Midbrain (tissue), 1 donor: ENCODE measurements around the gene CALHM3.

Experiments used
- DNase-seq: peaks from one replicate; lab custom pipeline; 2025; lab: John Stamatoyannopoulos, UW

The CALHM3 gene

DNA sequence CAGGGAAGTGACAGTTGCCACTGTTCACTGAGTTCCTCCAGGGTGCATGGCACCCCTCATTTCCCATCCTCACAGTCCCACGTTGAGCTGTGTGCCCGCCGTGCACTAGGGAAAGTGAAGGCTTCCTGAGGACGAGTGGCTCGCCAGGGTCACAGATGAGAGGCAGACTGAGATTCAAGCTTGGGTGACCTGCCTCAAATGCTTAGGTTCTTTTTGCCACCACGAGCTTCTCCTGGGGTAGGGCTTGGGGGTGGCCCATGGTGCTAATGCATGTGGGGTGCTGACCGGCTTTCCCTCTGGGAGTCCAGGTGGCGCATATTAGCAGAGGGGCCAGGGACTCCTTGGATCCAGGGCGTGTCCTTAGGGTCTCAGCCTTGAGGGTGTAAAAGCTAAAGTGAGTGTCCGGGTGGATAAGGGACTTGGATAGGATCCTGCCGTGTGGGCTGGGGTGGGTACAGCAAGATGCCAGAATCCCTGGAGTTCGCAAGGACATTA lies 28.8 kb downstream of the CALHM3 start:
- no peak for DNase-seq

DNA sequence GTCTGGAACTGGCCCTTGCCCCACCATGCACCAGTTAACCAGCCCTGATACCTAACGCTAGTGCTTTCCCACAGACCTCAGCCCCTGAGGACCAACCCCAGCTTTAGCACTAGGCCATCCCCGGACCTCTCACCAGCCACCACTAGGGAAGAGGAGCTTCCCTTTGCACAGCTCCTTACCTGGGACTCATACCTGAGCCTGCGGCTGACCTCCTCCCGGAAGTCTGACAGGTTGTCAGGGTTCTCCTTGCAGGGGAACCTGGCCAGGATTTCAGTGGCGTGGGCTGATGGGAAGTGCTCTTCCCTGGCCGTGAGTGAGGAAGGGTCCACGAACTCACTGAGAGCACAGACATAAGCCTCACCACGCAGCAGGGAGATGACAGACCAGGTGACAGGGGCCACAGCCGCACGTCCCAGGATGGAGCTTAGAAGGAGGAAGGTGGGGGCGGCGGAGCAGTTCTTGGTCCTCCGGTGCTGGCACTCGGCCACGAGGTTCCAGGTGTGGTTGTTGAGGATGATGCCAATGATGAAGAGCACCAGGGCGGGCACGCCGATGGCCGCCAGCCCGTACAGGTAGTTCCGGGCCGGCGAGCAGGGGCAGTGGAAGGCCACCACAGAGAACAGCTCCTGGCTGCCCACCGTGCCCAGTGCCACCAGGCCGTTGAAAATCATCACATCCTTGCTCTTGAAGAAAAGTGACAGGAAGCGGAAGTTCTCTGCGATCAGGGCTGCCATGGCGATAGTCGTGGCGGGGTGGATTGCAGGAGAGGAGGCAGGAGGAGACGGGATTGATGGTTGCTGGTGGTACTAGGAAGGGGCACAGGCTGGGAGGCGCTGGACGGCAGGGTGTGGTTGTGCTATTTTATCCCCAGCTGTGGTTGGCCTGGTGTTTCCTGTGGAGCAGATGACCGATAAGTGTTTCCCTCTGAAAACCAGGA lies 29.6 kb downstream of the CALHM3 start:
- no peak for DNase-seq

DNA sequence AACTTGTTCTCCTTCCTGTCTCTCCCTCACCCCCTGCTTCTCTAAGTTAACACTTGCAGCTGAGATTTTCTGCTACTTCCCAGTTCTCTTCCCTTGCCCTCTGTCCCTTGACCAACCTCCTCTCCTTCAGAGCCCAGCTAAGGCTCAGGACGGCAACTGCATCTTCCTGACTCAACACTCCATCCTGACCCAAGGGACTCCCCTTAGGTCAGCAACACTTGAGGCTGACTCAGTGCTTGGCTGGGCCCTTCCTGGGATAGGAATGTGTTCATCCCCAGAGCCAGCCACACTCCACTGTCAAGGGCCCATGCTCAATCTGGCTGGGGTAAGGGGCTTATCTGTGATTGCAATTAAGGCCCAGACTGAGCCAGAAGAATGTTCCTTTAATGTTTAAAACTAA lies 30.3 kb downstream of the CALHM3 start:
- no peak for DNase-seq

DNA sequence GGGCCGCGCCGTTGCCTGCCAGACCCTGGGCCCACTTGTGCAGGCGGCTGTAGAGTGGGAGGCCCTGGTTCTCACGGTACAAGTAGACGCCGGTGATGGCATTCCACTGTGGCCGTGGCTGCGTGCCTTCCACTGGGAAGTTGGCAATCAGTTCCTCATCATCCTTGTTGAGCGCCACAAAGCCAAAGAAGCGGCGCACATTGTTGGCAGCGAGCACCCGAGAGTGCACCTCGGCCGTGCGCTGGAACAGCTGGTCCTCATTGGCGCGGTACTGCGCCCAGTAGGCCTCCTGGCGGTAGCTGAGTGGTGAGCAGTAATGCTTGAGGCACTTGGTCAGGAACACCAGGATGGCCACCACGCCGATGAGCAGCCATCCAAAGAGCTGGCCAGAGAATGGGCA lies 31.9 kb downstream of the CALHM3 start:
- DNase-seq: no peak

DNA sequence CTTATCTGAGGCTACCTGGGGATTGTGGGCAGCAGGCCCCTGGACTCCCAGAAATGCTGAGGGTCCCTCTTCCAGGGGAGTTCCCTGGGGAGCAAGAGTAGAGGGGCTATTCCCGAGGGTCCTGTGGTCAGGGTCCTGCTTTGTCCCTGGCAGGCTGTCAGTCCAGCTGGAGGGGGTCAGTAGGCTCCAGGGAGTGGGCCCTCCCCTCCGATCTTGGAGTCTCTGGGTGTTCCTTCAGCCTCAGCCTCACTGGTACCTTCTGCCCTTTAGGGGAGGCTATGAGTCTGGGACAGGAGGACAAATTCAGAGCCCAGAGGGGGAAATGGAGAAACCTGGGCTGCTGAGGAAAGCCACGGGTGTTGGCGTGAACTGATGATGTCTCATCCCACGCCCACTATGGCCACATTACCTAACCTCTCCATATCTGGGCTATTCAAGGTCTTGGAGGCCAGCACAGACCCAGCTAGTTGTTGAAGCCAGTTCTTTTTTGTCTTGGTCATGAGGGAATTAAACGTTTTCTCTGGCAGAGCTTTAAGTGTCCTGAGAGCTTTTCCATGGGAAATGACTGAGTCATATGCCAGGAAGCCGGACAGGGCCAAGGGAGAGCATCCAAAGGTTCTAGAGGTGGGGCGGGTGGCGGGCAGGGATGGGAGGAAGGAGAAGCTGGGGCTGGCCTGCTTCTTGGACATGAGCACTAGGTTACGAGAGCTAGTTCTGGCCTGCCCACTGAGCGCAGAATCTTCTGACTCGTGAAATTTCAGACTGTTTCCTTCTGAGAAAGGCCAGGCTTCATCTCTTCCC lies 33.1 kb downstream of the CALHM3 start:
- peak; percentile 6 for DNase-seq

DNA sequence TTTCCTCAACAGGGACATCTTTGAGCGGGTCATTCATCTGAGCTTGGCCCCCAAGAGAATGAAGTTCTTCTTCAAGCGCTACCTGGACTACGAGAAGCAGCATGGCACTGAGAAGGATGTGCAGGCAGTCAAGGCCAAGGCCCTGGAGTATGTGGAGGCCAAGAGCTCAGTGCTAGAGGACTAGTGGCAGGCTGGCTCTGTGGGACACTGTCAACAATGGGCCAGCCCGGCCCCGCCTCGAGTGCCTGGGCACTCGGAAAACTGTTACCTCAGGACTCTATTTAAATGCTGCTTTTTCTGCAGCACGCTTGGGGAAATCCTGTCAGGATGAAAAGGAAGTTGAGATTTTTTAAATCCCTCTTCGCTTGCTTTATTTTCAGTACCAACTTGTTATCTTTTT lies 33.7 kb downstream of the CALHM3 start:
- no peak for DNase-seq

DNA sequence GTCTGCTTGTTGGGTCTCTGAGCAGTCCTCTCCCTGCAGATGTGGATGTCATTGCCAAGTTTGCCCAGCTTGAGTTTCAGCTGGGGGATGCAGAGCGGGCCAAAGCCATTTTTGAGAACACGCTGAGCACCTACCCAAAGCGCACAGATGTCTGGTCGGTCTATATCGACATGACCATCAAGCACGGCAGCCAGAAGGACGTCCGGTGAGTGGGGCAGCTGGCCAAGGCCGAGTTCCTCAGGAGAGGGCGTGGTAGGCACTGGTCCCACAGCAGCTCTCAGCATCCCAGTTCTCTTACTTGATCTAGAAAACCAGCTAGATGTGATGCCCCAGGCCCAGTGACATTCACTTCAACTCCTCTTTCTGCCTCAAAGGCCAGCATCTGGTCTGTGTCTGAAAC lies 34.6 kb downstream of the CALHM3 start:
- DNase-seq: no peak

DNA sequence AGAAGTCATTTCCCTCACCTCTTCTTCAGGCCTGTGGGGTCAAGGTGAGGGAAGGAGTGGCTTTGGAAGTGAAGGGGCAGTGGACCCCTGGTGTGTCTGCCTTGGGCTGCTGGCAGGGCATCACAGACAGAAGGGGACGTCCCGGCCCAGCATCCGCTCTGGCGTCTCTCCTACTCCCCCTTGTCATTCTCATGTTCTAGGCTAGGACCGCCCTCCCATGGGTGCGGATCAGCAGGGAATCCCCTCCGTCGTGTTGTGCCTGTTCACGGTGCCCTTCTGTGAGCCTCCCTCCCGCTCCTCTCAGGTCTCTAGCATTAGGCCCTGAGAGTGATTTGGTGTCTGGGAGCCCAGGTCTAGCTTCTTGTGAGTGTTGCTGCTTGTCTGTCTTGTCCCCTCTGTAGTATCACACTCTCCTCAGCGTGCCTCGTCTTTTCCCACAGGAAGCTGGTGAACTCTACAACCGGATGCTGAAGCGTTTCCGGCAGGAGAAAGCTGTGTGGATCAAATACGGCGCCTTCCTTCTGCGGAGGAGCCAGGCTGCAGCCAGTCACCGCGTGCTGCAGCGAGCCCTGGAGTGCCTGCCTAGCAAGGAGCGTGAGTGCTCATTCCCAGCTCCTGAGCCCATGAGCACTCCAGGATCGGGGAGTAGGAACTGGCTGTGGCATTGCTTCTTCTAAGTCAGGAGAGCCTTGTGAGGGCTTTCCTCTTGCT lies 35.4 kb downstream of the CALHM3 start:
- DNase-seq: no peak

DNA sequence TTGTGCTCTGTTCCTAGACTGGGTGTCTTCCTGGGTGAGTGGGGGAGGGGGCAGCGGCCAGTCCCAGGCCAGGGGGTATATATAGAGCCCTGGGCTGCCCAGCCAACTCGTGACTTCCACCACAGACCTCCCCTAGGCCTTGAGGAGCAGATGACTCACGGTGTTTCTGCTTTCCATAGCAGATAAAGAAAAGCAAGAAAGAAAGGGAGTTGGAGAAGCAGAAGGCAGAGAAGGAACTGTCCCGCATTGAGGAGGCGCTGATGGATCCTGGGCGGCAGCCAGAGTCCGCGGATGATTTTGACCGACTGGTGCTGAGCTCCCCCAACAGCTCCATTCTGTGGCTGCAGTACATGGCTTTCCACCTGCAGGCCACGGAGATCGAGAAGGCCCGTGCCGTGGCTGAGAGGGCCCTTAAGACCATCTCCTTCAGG lies 37.0 kb downstream of the CALHM3 start:
- DNase-seq: peak; percentile 2

DNA sequence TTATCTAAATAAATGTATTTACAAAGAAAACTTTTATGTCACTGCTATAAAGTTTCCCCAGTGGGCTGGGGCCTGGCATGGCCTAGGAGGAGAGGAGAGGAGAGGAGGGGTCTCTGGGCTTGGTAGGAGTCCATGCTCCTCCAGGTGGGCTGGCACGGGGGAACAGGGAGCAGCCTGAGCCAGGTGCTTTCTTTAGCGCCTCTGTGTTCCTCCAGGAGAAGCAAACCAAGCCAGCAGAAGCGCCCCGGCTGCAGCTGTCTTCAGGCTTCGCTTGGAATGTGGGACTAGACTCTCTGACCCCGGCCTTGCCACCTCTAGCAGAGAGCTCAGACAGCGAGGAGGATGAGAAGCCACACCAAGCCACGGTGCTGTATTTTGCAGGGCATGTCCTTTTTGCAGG lies 37.4 kb downstream of the CALHM3 start:
- DNase-seq: no peak

DNA sequence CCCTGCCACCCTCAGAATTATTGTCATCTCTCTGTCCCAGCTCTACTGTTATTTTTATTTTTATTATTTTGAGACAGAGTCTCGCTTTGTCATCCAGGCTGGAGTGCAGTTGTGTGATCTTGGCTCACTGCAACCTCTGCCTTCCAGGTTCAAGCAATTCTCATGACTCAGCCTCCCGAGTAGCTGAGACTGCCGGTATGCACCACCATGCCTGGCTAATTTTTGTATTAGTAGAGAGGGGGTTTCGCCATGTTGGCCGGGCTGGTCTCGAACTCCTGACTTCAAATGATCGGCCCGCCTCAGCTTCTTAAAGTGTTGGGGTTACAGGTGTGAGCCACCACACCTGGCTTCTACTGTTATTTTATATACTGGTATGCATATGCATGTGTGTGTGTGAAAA lies 37.8 kb downstream of the CALHM3 start:
- no peak for DNase-seq

DNA sequence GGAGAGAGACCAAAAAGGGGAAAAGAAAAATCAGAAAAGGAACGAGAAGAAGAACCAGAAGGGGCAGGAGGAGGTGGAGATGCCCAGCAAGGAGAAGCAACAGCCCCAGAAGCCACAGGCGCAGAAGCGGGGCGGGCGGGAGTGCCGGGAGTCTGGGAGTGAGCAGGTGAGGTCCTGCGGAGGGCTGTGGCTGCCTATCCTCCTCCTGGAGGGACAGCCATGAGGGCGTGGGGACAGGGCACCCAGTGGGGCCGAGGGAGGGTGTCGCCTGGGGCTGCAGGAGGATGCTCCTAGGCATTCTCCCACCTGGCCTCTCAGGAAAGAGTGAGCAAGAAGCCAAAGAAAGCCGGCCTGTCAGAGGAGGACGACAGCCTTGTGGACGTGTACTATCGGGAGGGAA lies 38.6 kb downstream of the CALHM3 start:
- DNase-seq: no peak

DNA sequence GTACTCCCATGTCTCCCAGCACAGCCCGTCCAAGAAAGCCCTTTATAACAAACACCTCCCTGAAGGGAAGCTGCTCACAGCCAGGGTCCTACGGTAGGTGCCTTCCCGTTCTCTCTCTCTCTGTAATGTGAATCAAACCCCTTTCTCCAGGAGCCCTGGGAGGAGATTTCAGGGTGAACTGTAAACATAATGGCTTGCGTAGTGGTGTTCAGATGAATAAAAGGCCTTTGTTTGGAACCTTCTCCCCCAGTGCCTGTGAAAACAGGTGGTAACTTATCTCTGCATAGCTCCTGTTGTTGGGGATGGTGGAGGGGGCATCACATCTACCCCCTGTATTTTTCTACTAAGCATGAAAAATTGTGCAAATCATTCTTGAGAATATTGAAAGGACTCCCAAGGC lies 39.3 kb downstream of the CALHM3 start:
- DNase-seq: no peak

DNA sequence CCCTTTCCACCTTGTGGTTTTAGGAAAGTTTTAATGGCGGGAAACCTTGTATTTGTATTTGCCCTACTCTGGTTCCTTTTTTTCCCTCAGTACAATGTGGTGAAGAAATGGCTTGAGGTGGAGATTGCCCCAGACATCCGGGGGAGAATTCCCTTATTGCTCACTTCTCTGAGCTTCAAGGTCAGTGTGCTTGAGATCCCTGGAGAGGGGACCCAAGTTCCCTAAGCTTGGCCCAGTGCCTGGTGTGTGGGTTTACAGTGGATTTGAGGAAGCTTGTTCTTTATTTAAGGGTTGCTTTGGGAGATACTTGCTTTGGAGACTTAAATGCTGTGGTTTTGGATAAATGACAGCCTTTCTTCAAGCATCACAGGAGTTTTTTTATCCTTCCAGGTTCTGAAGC lies 45.2 kb downstream of the CALHM3 start:
- no peak for DNase-seq

DNA sequence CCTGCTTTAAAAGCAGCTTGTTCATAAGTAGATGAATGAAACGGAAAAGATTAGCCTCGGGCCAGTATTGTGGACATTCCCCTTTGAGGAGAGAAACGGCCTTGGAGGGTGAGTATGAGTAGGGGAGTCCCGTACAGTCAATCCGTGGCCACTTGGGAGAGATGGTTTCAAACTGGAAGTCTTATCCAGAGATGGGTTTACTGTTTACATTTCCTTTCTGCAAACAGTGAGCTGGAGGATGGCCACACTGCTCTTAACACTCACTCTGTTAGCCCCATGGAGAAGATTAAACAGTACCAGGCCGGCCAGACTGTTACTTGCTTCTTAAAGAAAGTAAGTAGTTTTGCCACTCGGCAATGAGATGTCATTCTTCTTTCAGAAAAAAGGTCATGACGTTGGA lies 47.1 kb downstream of the CALHM3 start:
- no peak for DNase-seq

DNA sequence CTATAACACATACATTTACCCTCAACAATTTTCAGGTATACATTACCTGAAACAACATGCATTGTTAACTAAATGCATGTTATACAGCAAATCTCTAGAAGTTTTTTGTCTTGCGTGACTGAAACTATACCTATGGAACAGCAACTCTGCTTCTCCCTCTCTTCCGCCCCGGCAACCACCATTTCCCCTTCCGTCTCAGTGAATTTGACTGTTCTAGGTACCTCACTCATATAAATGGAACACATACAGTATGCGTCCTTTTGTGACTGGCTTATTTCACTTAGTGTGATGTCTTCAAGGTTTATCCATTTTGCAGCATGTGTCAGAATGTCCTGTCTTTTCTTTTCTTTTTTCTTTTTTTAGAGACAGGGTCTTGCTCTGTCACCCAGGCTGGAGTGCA lies 49.4 kb downstream of the CALHM3 start:
- DNase-seq: no peak

DNA sequence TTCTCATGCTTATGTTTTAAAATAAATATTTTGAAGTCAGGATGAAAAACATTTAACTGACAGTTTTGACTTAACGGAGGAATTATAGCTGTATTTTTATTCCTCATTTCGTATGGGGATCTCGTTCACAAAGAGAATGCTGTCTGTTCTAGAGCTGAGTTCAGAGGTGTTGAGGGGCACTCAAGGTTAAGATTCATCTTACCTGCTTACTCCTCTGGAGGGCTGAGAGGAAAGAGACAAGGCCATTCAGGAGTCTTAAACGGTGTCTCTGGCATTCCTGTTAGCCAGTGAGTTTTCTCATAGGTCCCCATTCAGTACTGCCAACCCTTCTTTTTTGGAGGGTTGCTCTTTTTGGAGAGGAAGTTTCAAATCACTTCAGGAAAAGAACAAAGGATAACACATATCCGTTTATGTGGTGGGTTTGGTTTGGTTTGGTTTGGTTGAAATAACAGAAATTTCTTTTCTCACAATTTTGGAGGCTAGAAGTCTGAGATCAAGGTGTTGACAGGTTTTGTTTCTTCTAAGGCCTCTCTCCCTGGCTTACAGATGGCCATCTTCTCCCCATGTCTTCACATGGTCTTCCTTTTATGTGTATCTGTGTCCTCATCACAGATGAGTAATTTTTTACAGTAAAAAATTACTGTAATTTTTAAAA lies 49.9 kb downstream of the CALHM3 start:
- DNase-seq: no peak

DNA sequence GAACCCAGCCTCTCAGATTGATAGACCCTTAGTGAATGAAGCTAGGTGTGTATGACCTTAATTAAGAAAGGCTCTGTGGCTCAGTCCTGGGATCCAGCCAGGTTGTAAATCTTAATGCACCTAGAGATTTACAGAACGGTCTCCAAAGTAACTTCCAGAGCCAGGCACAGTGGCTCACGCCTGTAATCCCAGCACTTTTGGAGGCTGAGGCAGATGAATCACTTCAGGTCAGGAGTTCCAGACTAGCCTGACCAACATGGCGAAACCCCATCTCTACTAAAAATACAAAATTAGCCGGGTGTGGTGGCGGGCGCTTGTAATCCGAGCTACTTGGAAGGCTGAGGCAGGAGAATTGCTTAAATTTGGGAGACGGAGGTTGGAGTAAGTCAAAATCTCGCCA lies 51.2 kb downstream of the CALHM3 start:
- DNase-seq: no peak

DNA sequence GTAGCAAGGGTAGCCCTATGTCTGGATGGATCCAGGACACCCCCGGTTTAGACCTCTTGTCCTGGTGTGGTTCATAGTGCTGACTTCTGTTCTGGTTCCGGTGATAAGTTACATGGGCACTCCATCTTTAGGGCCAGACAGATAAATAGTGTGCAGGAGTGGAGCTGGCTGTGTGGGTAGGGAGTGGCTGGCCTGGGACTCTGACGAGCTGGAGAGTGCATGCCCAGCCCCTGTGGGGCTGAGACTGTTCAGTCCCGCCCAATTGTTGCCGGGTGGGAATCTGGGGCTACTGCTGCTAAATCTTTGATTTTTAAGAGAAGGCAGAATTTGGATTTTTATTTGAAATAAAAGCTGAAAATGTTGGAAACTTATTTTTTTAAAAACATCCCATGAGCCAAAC lies 55.3 kb downstream of the CALHM3 start:
- no peak for DNase-seq
